ENCODE measurements around the gene AHNAK2.

- TF ChIP-seq EZH2 (IDR thresholded peaks at IDR 0.05) (no peak), POLR2AphosphoS5 (IDR thresholded peaks at IDR 0.05; ENCODE audit: borderline replicate concordance, low read depth, low read length) (no peak), FOXP2 (optimal IDR thresholded peaks at IDR 0.05; ENCODE audit: control extremely low read depth, extremely low read length, insufficient read depth) (no peak)
Measured at GRCh38 chr14:104926619-104927431, 51.3 kb downstream of the AHNAK2 start.

All from SK-N-MC (cell line).